IMR-90 (cell line): Measurements from ENCODE around the gene KIF1C. TPM values are rescaled to one million over a fixed set of nuclear protein-coding genes. Genes with fewer than 3 reads are reported as not detected.

Source experiments
- ATAC-seq: fragments of 200-7000 bp; cut with Tn5 transposase; 2 replicates; pipeline ENCODE4 v1.9.1; 2020; ENCODE audit warnings: low read depth, mild to moderate bottlenecking, moderate library complexity
- BruUV-seq: library from RNA; stranded (reverse); fragments of 400-500 nt; replicated peaks from 2 replicates; lab custom pipeline; 2021; lab: Mats Ljungman, UMichigan
- CTCF ChIA-PET: fragments of 300-600 bp; formaldehyde crosslinking; extraction: SDS; loops from one replicate; lab custom pipeline; 2021; ENCODE audit warnings: antibody characterized with exemption; lab: Yijun Ruan, JAX
- POLR2A ChIA-PET: fragments of 300-600 bp; sonication (Branson Sonifier 250); formaldehyde crosslinking; loops from one replicate; lab custom pipeline; 2022; ENCODE audit warnings: antibody characterized with exemption; ENCODE audit not compliant: unreplicated experiment; lab: Charles Lee
- DNase-seq: peaks from one replicate; pipeline ENCODE4 v3.0.0; 2013
- H2AFZ ChIP-seq: replicated peaks from 2 replicates; pipeline ENCODE3; 2013; ENCODE audit warnings: low read length, mild to moderate bottlenecking; ENCODE audit not compliant: poor library complexity
- H2AK5ac ChIP-seq: 2 replicates; pipeline ENCODE4 v1.6.1; 2013; ENCODE audit warnings: low read depth, low read length, inconsistent platforms
- H2AK9ac ChIP-seq: replicated peaks from 2 replicates; pipeline ENCODE3; 2013; ENCODE audit warnings: mild to moderate bottlenecking, low read depth, low read length, moderate library complexity; ENCODE audit not compliant: poor library complexity
- H2BK120ac ChIP-seq: 2 replicates; pipeline ENCODE4 v1.6.1; 2013; ENCODE audit warnings: low read depth, low read length, inconsistent platforms
- H2BK15ac ChIP-seq: 3 replicates; pipeline ENCODE4 v1.6.1; 2013; ENCODE audit warnings: low read depth, low read length, inconsistent platforms
- H2BK20ac ChIP-seq: 2 replicates; pipeline ENCODE4 v1.6.1; 2013; ENCODE audit warnings: low read depth, mild to moderate bottlenecking, inconsistent platforms, low read length, moderate library complexity
- H2BK5ac ChIP-seq: 2 replicates; pipeline ENCODE4 v1.6.1; 2013; ENCODE audit warnings: mild to moderate bottlenecking, low read depth, low read length, inconsistent platforms; ENCODE audit not compliant: poor library complexity, severe bottlenecking
- H3K14ac ChIP-seq: replicated peaks from 2 replicates; pipeline ENCODE4 v1.6.1; 2013; ENCODE audit warnings: low read depth, low read length, inconsistent platforms
- H3K18ac ChIP-seq: 2 replicates; pipeline ENCODE4 v1.6.1; 2013; ENCODE audit warnings: low read depth, low read length, control low read depth
- H3K23ac ChIP-seq: 2 replicates; pipeline ENCODE4 v1.6.1; 2013; ENCODE audit warnings: low read depth, low read length, inconsistent platforms
- H3K27ac ChIP-seq: 2 replicates; pipeline ENCODE4 v1.5.1; 2013; ENCODE audit warnings: mild to moderate bottlenecking, control low read depth, low read length; ENCODE audit not compliant: insufficient read depth
- H3K27me3 ChIP-seq: 2 replicates; pipeline ENCODE4 v1.6.1; 2013; ENCODE audit warnings: low read length; ENCODE audit not compliant: control insufficient read depth, insufficient read depth
- H3K36me3 ChIP-seq: 2 replicates; pipeline ENCODE4 v1.6.1; 2013; ENCODE audit warnings: low read length, mixed read lengths; ENCODE audit not compliant: control insufficient read depth, insufficient read depth
- H3K4ac ChIP-seq: 2 replicates; pipeline ENCODE4 v1.6.1; 2013; ENCODE audit warnings: low read depth, low read length, inconsistent platforms
- H3K4me1 ChIP-seq: 2 replicates; pipeline ENCODE4 v1.6.1; 2013; ENCODE audit warnings: low read length, mixed read lengths; ENCODE audit not compliant: control insufficient read depth, insufficient read depth
- H3K4me2 ChIP-seq: 2 replicates; pipeline ENCODE4 v1.6.1; 2013; ENCODE audit warnings: low read depth, mild to moderate bottlenecking, control low read depth, low read length, moderate library complexity
- H3K4me3 ChIP-seq: 2 replicates; pipeline ENCODE4 v1.5.1; 2013; ENCODE audit warnings: low read depth, mild to moderate bottlenecking, control low read depth, low read length, moderate library complexity; ENCODE audit not compliant: insufficient read depth
- H3K56ac ChIP-seq: 2 replicates; pipeline ENCODE4 v1.6.1; 2013; ENCODE audit warnings: low read length, inconsistent platforms; ENCODE audit not compliant: insufficient read depth; ENCODE audit errors: extremely low read depth
- H3K79me1 ChIP-seq, 2 experiments: 2 replicates each; pipeline ENCODE4 v1.6.1; 2013; ENCODE audit warnings: low read length in 2 of 2, inconsistent platforms in 1 of 2, low read depth in 1 of 2
- H3K9ac ChIP-seq: 2 replicates; pipeline ENCODE4 v1.6.1; 2013; ENCODE audit warnings: low read depth, low read length, control low read depth
- H3K9me1 ChIP-seq: 2 replicates; pipeline ENCODE4 v1.6.1; 2013; ENCODE audit warnings: low read length, inconsistent platforms; ENCODE audit not compliant: insufficient read depth
- H3K9me3 ChIP-seq: 2 replicates; pipeline ENCODE4 v1.6.1; 2013; ENCODE audit warnings: low read length; ENCODE audit not compliant: control insufficient read depth, insufficient read depth
- H4K20me1 ChIP-seq: 2 replicates; pipeline ENCODE4 v1.6.1; 2013; ENCODE audit warnings: low read length, inconsistent platforms; ENCODE audit not compliant: insufficient read depth
- H4K5ac ChIP-seq: 2 replicates; pipeline ENCODE4 v1.6.1; 2013; ENCODE audit warnings: mild to moderate bottlenecking, low read depth, low read length, control low read depth
- H4K8ac ChIP-seq, 2 experiments: 2 replicates each; pipeline ENCODE4 v1.6.1; 2013; ENCODE audit warnings: low read depth in 2 of 2, low read length in 2 of 2, control low read depth in 1 of 2, inconsistent platforms in 1 of 2
- H4K91ac ChIP-seq: 2 replicates; pipeline ENCODE4 v1.6.1; 2013; ENCODE audit warnings: low read depth, low read length, inconsistent platforms; ENCODE audit not compliant: insufficient read depth
- BHLHE40 ChIP-seq: fragments of 150-350 bp; IDR thresholded peaks from 2 replicates; pipeline ENCODE4 v1.6.1; 2016; ENCODE audit warnings: mild to moderate bottlenecking, low read depth, low read length
- MAZ ChIP-seq: IDR thresholded peaks from 2 replicates; pipeline ENCODE4 v1.6.1; 2012; ENCODE audit warnings: low read depth, mild to moderate bottlenecking, low read length, improper control_type of control experiment, moderate library complexity, borderline replicate concordance
- RFX5 ChIP-seq: IDR thresholded peaks from 2 replicates; pipeline ENCODE4 v1.8.0; 2012; ENCODE audit warnings: low read depth, mild to moderate bottlenecking, low read length, moderate library complexity
- WGBS, 2 experiments: methylation state at CpG; one replicate each; pipeline versions ENCODE4 v1.1.5 to v1.1.7; 2013; ENCODE audit warnings: missing lambda C conversion rate in 2 of 2; ENCODE audit not compliant: insufficient read length in 1 of 2; ENCODE audit errors: extremely low coverage in 2 of 2; 5-methylcytosine and 5-hydroxymethylcytosine counted together
- dilution Hi-C: fragments of 300-500 bp; cut with HindIII; formaldehyde crosslinking; loops from one replicate; pipeline ENCODE4 v1.14.3; 2018; ENCODE audit warnings: low sequenced_read_pairs; ENCODE audit not compliant: unreplicated experiment
- in situ Hi-C: fragments of 300-500 bp; cut with MboI; formaldehyde crosslinking; loops from 3 replicates; pipeline ENCODE4 v1.14.3; 2019; ENCODE audit warnings: low sequenced_read_pairs, inconsistent platforms, mixed read lengths
- intact Hi-C: fragments of 100-400 bp; cut with micrococcal nuclease; formaldehyde crosslinking; loops from 2 replicates; pipeline ENCODE4 v1.10.0; 2022
- polyA plus RNA-seq, 3 experiments: library from polyadenylated mRNA; depleted of rRNA; stranded (reverse); fragments of >200 nt; gene quantifications; 2 replicates each; pipeline ENCODE4 v1.2.3, GENCODE V29; 2012; ENCODE audit warnings: low replicate concordance in 1 of 3
- total RNA-seq: library from RNA; depleted of rRNA; stranded (reverse); fragments of >200 nt; gene quantifications from 2 replicates; pipeline ENCODE4 v1.2.3, GENCODE V29; 2012

The KIF1C gene
- total and polyA plus RNA-seq, 2 of the 4 experiments (the other 2 are of a cell fraction): 27.4 to 28.7 TPM

DNA sequence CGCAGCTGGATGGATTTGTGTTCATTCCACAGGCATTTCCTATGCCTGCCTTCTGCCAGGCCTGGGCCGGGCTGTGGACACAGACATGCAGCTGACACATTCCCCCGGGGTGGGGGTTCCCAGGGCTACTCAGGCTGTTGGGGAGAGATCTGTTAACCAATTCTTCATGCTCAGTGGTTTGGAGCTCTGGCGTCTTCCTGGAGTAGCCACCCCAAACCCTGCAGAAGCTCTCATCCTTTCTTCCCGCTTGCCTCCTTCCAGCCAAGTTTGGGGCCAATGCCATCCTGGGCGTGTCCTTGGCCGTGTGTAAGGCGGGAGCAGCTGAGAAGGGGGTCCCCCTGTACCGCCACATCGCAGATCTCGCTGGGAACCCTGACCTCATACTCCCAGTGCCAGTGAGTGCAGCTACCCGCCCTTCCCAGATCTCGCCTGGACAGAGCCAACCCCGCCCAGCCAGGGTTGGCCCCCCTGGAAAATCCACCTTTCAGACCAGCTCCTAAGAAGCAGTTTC lies 44.2 kb upstream of the KIF1C start:
- Histone ChIP-seq H3K23ac (peak overlapping the region; percentile 54; the same call in 1 of the 2 replicates), H2BK20ac (peak overlapping the region; percentile 82), H2AK9ac (peak overlapping the region; percentile 89), H3K9me3 (no peaks in the 10 kb centered on the region), H3K18ac (peak overlapping the region; percentile 28), H3K14ac (peak overlapping the region; percentile 96), H3K4me2 (no peak overlapping the region), H2BK5ac (peak overlapping the region; percentile 88), H3K9me1 (peaks cover 27% of the 10 kb centered on the region; the same call in 1 of the 2 replicates), H3K4ac (peak overlapping the region; percentile 90), H3K4me3 (no peak overlapping the region), H2AFZ (peak overlapping the region; percentile 84), H3K4me1 (peaks cover 28% of the 10 kb centered on the region), H2AK5ac (peak overlapping the region; percentile 86), H4K20me1 (peaks cover 2% of the 10 kb centered on the region), H3K27ac (peak overlapping the region; percentile 79), H4K5ac (peak overlapping the region; percentile 58), H3K27me3 (no peaks in the 10 kb centered on the region), H3K9ac (no peak overlapping the region; the same call in 1 of the 2 replicates), H2BK15ac (peak overlapping the region; percentile 42; the same call in 1 of the 3 replicates), H4K91ac (peak overlapping the region; percentile 78), H3K79me1 (peaks cover 12 to 27% of the 10 kb centered on the region in 2 experiments; a peak in 3 of 4 replicates), H3K56ac (no peak overlapping the region), H2BK120ac (peak overlapping the region; percentile 94), H4K8ac (peak overlapping the region; percentile 56 to 91; a peak in 3 of 4 replicates), H3K36me3 (peaks cover 2% of the 10 kb centered on the region)
- ATAC-seq: peak; percentile 12
- peak; percentile 76 for DNase-seq
- TF ChIP-seq RFX5 (no peak), BHLHE40 (0 out of 2 replicates have a peak, but pooled peaks have one; percentile 2), MAZ (peak; percentile 82)
- BruUV-seq: no TSS peak
- POLR2A ChIA-PET: interaction anchor here (0.7 to 1.2 kb wide), 2 partner anchors 9 to 14 kb away, joined by 3 to 8 read pairs; partner anchors contain the start of gene SPAG7
- intact Hi-C loops (no loop called here), in situ Hi-C loops (no loop called here), dilution Hi-C loops (no loop called here)
- 40% methylated on average over 3 of the region's 14 CpGs; no CpG with 5 or more reads in 1 of the 2 experiments for WGBS, 2 experiments
- CTCF ChIA-PET: interaction anchor here (0.7 kb wide), 1 partner anchor 78 kb away, joined by 3 read pairs; no protein-coding TSS in a partner anchor
